22Rv1 (cell line): ENCODE results near the gene CCL28.

Source experiments
- ZFX ChIP-seq: fragments of 450-650 bp; IDR thresholded peaks from 2 replicates; pipeline ENCODE4 v1.6.1; 2017; ENCODE audit warnings: antibody characterized with exemption, borderline replicate concordance
- TF ChIP-seq, protein P1 (sequence below): fragments of 450-650 bp; IDR thresholded peaks from 2 replicates; pipeline ENCODE4 v1.5.1; 2017; ENCODE audit warnings: mild to moderate bottlenecking

DNA sequence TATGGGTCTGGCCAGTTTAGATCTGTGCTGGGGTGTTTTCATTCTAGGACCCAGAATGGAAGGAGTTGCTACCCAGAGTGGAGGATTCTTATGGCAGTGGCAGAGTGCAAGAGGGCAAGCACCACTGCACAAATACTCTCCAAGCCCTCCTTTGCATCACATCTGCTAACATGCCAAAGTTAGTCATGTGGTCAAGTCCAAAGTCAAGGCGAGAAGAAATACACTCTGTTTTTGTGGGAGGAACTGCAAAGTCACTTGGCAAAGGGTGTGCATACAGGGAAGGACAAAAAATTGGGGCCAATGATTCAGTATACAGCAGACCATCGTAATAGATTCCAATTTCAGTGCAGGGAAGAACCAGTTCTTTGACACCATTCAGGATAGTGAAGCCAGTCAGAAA, 55.1 kb downstream of the CCL28 start:
- TF ChIP-seq, protein P1, sequence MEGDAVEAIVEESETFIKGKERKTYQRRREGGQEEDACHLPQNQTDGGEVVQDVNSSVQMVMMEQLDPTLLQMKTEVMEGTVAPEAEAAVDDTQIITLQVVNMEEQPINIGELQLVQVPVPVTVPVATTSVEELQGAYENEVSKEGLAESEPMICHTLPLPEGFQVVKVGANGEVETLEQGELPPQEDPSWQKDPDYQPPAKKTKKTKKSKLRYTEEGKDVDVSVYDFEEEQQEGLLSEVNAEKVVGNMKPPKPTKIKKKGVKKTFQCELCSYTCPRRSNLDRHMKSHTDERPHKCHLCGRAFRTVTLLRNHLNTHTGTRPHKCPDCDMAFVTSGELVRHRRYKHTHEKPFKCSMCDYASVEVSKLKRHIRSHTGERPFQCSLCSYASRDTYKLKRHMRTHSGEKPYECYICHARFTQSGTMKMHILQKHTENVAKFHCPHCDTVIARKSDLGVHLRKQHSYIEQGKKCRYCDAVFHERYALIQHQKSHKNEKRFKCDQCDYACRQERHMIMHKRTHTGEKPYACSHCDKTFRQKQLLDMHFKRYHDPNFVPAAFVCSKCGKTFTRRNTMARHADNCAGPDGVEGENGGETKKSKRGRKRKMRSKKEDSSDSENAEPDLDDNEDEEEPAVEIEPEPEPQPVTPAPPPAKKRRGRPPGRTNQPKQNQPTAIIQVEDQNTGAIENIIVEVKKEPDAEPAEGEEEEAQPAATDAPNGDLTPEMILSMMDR: no peak
- no peak for TF ChIP-seq ZFX
